ENCODE results near the gene ADGRD2. TPM values are rescaled to one million over a fixed set of nuclear protein-coding genes. Genes with fewer than 3 reads are reported as not detected.
A peak's percentile ranks its signal among the peaks of the same experiment; 100 is the strongest.

The ADGRD2 gene
- total RNA-seq, 4 donors from 2014 or later, result not detected

GRCh38 chr9:124448019-124448418 lies 2.2 kb upstream of the ADGRD2 start:
- no peak for DNase-seq (ENCODE audit: low spot score in 2 of 2)
- 49 to 58% methylated on average over 7 of the region's 7 CpGs for WGBS, 2 donors
- Histone ChIP-seq H3K4me1 (peaks cover 0 to 16% (median 0%) of the 10 kb centered on the region in 4 donors), H3K36me3 (no peaks in the 10 kb centered on the region), H3K27ac (peak overlapping the region in 2 of 4 donors; percentile 2 to 66), H3K9me3 (no peaks in the 10 kb centered on the region), H3K4me3 (no peak overlapping the region), H3K27me3 (peaks cover 0 to 35% of the 10 kb centered on the region in 2 donors)
- TF ChIP-seq EP300 (IDR thresholded peaks at IDR 0.05) (peak in 1 of 2 donors; percentile 48), POLR2A (IDR thresholded peaks at IDR 0.05) (no peak)

- WGBS, 2 donors, result 87 to 88% methylated on average over 11 to 13 of the region's 13 CpGs
- Histone ChIP-seq H3K4me1 (peaks cover 0 to 24% (median 0%) of the 10 kb centered on the region in 4 donors), H3K36me3 (no peaks in the 10 kb centered on the region), H3K9me3 (no peaks in the 10 kb centered on the region), H3K27ac (no peak overlapping the region), H3K4me3 (no peak overlapping the region), H3K27me3 (peaks cover 0 to 48% of the 10 kb centered on the region in 2 donors)
- no peak for TF ChIP-seq POLR2A (IDR thresholded peaks at IDR 0.05)
- TF ChIP-seq CTCF (IDR thresholded peaks at IDR 0.05), result no peak
- TF ChIP-seq EP300 (IDR thresholded peaks at IDR 0.05), result no peak
- no peak for DNase-seq (ENCODE audit: low spot score in 2 of 2)
Observed at GRCh38 chr9:124449381-124450151, 685 bp upstream of the ADGRD2 start.

GRCh38 chr9:124450931-124451661 lies 845 bp downstream of the ADGRD2 start:
- Histone ChIP-seq H3K36me3 (no peaks in the 10 kb centered on the region), H3K27ac (no peak overlapping the region), H3K4me3 (no peak overlapping the region), H3K9me3 (no peaks in the 10 kb centered on the region), H3K4me1 (peaks cover 0 to 24% (median 0%) of the 10 kb centered on the region in 4 donors), H3K27me3 (peaks cover 0 to 51% of the 10 kb centered on the region in 2 donors)
- TF ChIP-seq CTCF (IDR thresholded peaks at IDR 0.05), result no peak
- TF ChIP-seq POLR2A (IDR thresholded peaks at IDR 0.05), result no peak
- no peak for TF ChIP-seq EP300 (IDR thresholded peaks at IDR 0.05)
- DNase-seq (ENCODE audit: low spot score in 2 of 2), result no peak
- 33 to 47% methylated on average over 18 to 19 of the region's 19 CpGs for WGBS, 2 donors

- Histone ChIP-seq H3K4me1 (peaks cover 0 to 24% (median 0%) of the 10 kb centered on the region in 4 donors), H3K36me3 (no peaks in the 10 kb centered on the region), H3K27ac (no peak overlapping the region), H3K9me3 (no peaks in the 10 kb centered on the region), H3K4me3 (no peak overlapping the region), H3K27me3 (peaks cover 0 to 51% of the 10 kb centered on the region in 2 donors)
- no peak for DNase-seq (ENCODE audit: low spot score in 2 of 2)
- TF ChIP-seq EP300 (IDR thresholded peaks at IDR 0.05), result no peak
- TF ChIP-seq CTCF (IDR thresholded peaks at IDR 0.05), result no peak
- no peak for TF ChIP-seq POLR2A (IDR thresholded peaks at IDR 0.05)
- 79 to 86% methylated on average over 19 of the region's 19 CpGs for WGBS, 2 donors
Observed at GRCh38 chr9:124452326-124452725, 2.1 kb downstream of the ADGRD2 start.

GRCh38 chr9:124452841-124453585 lies 2.8 kb downstream of the ADGRD2 start:
- Histone ChIP-seq H3K4me3 (peak overlapping the region in 1 of 4 donors; percentile 24), H3K9me3 (no peaks in the 10 kb centered on the region), H3K27me3 (peaks cover 0 to 51% of the 10 kb centered on the region in 2 donors), H3K27ac (no peak overlapping the region), H3K4me1 (peaks cover 0 to 24% (median 0%) of the 10 kb centered on the region in 4 donors), H3K36me3 (no peaks in the 10 kb centered on the region)
- 43 to 78% methylated on average over 15 to 25 of the region's 85 CpGs for WGBS, 2 donors
- DNase-seq (ENCODE audit: low spot score in 2 of 2), result no peak
- TF ChIP-seq POLR2A (IDR thresholded peaks at IDR 0.05) (no peak), CTCF (IDR thresholded peaks at IDR 0.05) (no peak), EP300 (IDR thresholded peaks at IDR 0.05) (no peak)

Measured in tibial nerve (tissue), 4 donors.